ENCODE data around the gene LCMT2.

- no peak for TF ChIP-seq CTCF (IDR thresholded peaks at IDR 0.05)
- TF ChIP-seq ZFX (IDR thresholded peaks at IDR 0.05; ENCODE audit: borderline replicate concordance): no peak
Measured at GRCh38 chr15:43330780-43331087, 361 bp upstream of the LCMT2 start.

Data from 22Rv1 (cell line).